HCT116 (cell line): ENCODE results near the gene RHBDD1.

Experiments used
- EZH2 ChIP-seq: fragments of 200-600 bp; sonication (generic); IDR thresholded peaks from 2 replicates; pipeline ENCODE4 v1.6.1; 2017; ENCODE audit warnings: antibody characterized with exemption, mixed run types
- POLR2A ChIP-seq: IDR thresholded peaks from 2 replicates; pipeline ENCODE4 v1.7.0; 2011; ENCODE audit warnings: borderline replicate concordance; ENCODE audit not compliant: insufficient read depth, insufficient read length; ENCODE audit errors: extremely low read depth
- POLR2AphosphoS5 ChIP-seq: IDR thresholded peaks from 2 replicates; pipeline ENCODE4 v1.6.1; 2011; ENCODE audit warnings: mild to moderate bottlenecking, low read depth, low read length, moderate library complexity
- RAD21 ChIP-seq: IDR thresholded peaks from 2 replicates; pipeline ENCODE4 v1.6.1; 2012; ENCODE audit warnings: low read depth, mild to moderate bottlenecking
- SIN3A ChIP-seq: IDR thresholded peaks from 2 replicates; pipeline ENCODE4 v1.6.1; 2012; ENCODE audit warnings: low read depth
- SRF ChIP-seq: IDR thresholded peaks from 2 replicates; pipeline ENCODE4 v1.6.1; 2012; ENCODE audit warnings: low read depth
- YY1 ChIP-seq: IDR thresholded peaks from 2 replicates; pipeline ENCODE4 v1.6.1; 2011; ENCODE audit warnings: low read length, low read depth, moderate library complexity, mild to moderate bottlenecking; ENCODE audit not compliant: insufficient replicate concordance; ENCODE audit errors: extremely low read depth
- TF ChIP-seq, protein P1 (sequence below), 3 experiments: fragments of 200-600 bp in 1 of 3; sonication (generic) in 1 of 3; IDR thresholded peaks in 2 of 3; conservative IDR thresholded peaks in 1 of 3; 2 replicates each; pipeline ENCODE4 v1.5.1; 2012 to 2017; ENCODE audit warnings: low read depth in 2 of 3, low read length in 2 of 3, antibody characterized with exemption in 1 of 3, borderline replicate concordance in 1 of 3, control low read depth in 1 of 3, mild to moderate bottlenecking in 1 of 3, mixed read lengths in 1 of 3, mixed run types in 1 of 3, moderate library complexity in 1 of 3; ENCODE audit not compliant: insufficient read depth in 1 of 3

DNA sequence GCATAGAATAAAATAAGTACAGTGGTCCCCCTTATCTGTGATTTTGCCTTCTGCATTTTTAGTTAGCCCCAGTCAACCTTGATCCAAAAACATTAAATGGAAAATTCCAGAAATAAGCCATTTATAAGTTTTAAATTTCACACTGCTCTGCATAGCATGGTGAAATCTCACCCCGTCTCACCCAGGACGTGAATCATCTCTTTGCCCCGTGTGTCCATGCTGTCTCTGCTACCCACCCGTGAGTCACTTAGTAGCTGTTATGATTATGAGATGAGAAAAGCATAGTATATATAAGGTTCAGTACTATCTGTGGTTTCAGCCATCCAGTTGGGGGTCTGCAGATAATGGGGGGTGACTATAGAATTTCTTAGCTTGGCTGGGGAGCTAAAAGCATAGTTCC is 67.3 kb downstream of the RHBDD1 start:
- TF ChIP-seq RAD21: no peak
- TF ChIP-seq SIN3A: no peak
- TF ChIP-seq, protein P1, sequence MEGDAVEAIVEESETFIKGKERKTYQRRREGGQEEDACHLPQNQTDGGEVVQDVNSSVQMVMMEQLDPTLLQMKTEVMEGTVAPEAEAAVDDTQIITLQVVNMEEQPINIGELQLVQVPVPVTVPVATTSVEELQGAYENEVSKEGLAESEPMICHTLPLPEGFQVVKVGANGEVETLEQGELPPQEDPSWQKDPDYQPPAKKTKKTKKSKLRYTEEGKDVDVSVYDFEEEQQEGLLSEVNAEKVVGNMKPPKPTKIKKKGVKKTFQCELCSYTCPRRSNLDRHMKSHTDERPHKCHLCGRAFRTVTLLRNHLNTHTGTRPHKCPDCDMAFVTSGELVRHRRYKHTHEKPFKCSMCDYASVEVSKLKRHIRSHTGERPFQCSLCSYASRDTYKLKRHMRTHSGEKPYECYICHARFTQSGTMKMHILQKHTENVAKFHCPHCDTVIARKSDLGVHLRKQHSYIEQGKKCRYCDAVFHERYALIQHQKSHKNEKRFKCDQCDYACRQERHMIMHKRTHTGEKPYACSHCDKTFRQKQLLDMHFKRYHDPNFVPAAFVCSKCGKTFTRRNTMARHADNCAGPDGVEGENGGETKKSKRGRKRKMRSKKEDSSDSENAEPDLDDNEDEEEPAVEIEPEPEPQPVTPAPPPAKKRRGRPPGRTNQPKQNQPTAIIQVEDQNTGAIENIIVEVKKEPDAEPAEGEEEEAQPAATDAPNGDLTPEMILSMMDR (IDR thresholded peaks at IDR 0.05 in 2 of 3, conservative IDR thresholded peaks at IDR 0.05 in 1 of 3; ENCODE audit: borderline replicate concordance in 1 of 3, insufficient read depth in 1 of 3, low read depth in 2 of 3, low read length in 2 of 3): no peak
- TF ChIP-seq POLR2AphosphoS5: no peak
- TF ChIP-seq SRF: no peak
- TF ChIP-seq POLR2A: no peak
- no peak for TF ChIP-seq YY1
- TF ChIP-seq EZH2: no peak
